Coronary artery (tissue), 2 donors: ENCODE data around the gene GAS5.
"Not testable (repeated sequence)": the region's sequence is repeated elsewhere in the genome, so short reads cannot be mapped to it uniquely, and the experiment has no call there.

Experiments used
- DNase-seq: peaks from one replicate; pipeline ENCODE4 v3.0.0-alpha.2; 2017; ENCODE audit warnings: low spot score
- H3K27ac ChIP-seq, 2 donors: fragments of 200-600 bp; sonication (generic); one replicate each; pipeline ENCODE4 v1.5.1; 2016 to 2019
- H3K4me3 ChIP-seq: fragments of 200-600 bp; sonication (generic); 2 replicates; pipeline ENCODE4 v1.5.1; 2016; ENCODE audit warnings: mild to moderate bottlenecking, moderate library complexity
- TF ChIP-seq, protein P1 (sequence below): fragments of 200-600 bp; sonication (generic); IDR thresholded peaks from one replicate; pipeline ENCODE4 v1.5.1; 2019; ENCODE audit warnings: antibody characterized with exemption

Gene GAS5

DNA sequence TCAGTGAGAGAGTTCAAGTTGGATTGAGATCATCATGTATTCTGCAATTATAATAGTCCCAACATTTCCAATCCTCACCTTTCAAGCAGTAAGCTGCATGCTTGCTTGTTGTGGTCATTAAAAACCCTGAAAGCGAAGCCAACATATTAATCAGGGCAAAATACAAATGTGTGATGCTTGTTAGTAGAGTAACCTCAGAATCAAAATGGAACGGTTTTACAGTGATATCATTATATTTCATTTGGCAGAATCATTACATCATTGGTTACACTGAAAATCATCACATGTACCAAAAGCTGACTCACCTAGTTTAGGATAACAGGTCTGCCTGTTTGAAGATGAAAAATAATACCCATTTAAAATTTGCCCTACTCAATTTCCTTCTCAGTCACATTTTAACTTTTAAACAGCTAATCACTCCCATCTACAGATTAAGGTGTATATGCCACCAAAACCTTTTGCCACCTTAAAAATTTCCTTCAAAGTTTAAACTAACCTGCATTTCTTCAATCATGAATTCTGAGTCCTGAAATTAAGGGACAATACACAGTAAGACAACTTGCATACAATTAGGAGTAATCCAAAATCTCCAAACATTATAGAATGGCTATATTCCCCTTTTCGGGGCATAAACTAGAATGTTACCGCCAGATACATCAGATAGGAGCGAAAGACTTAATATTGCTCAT, 3.5 kb downstream of the GAS5 start:
- Histone ChIP-seq H3K4me3 (no peak overlapping the region), H3K27ac (no peak overlapping the region)
- TF ChIP-seq, protein P1, sequence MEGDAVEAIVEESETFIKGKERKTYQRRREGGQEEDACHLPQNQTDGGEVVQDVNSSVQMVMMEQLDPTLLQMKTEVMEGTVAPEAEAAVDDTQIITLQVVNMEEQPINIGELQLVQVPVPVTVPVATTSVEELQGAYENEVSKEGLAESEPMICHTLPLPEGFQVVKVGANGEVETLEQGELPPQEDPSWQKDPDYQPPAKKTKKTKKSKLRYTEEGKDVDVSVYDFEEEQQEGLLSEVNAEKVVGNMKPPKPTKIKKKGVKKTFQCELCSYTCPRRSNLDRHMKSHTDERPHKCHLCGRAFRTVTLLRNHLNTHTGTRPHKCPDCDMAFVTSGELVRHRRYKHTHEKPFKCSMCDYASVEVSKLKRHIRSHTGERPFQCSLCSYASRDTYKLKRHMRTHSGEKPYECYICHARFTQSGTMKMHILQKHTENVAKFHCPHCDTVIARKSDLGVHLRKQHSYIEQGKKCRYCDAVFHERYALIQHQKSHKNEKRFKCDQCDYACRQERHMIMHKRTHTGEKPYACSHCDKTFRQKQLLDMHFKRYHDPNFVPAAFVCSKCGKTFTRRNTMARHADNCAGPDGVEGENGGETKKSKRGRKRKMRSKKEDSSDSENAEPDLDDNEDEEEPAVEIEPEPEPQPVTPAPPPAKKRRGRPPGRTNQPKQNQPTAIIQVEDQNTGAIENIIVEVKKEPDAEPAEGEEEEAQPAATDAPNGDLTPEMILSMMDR, result no peak
- no peak for DNase-seq

DNA sequence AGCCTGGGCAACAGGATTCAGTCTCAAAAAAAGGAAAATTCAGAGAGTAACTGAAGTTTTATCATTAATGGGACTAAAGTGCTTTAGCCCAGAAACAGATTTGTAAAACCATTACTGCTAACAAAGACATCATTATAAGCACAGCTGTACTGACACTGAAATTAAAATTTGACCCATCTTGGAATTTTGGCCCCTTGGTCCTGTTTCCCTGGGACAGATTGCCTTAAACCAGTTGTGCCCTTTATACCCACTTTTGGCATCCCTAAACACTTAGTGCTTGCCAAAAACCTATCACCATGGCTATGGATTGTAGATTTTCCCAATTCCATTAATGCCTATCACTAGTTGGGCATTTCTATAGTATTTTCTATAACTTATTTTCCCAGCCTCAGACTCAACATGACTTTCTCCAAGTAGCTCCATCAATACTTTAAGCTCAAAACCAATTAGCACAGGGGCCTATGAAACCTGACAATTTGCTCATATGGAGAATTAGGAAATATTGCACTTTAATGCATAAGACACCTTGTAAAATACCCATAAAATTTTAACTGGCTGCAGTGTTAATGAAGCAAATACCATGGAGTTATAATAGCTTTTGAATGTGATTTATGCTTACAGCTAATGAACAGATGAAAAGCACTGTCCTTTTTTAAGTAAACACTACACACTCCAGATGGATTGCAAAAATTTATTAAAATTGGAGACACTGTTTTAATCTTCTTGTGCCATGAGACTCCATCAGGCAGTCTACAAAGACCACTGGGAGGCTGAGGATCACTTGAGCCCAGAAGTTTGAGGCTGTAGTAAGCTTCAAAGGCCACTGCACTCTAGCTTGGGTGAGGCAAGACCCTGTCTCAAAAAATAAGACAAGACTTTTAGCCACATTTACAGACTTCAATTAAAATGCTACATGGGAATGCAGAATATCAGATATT, 4.3 kb downstream of the GAS5 start:
- DNase-seq, result no peak
- H3K27ac ChIP-seq, result no peak overlapping the region
- H3K4me3 ChIP-seq, result no peak overlapping the region
- TF ChIP-seq, protein P1, result no peak

DNA sequence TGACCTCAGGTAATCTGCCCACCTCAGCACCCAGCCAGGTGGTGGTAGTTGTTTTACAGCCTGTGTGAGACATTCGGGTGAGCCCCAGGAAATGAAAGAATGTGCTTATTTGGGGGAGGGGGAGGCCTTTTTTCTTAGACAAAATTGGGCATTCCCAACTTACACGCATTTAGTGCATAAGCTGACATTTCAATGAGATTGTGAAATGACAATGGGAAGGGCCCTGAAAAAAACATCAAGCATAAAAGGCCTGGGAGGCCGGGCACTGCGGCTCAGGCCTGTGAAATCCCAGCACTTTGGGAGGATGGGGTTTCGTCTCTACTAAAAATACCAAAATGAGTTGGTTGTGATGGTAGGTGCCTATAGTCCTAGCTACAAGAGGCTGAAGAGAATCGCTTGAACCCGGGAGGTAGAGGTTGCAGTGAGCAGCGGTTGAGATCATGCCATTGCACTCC, 5.0 kb downstream of the GAS5 start:
- no peak overlapping the region for H3K4me3 ChIP-seq
- H3K27ac ChIP-seq, result no peak overlapping the region
- TF ChIP-seq, protein P1, result no peak
- DNase-seq, result no peak

- not testable (repeated sequence) for DNase-seq, H3K27ac ChIP-seq, H3K4me3 ChIP-seq
Measured at GRCh38 chr1:173862146-173862768, 5.5 kb downstream of the GAS5 start.

GRCh38 chr1:173861731-173862145, 6.1 kb downstream of the GAS5 start:
- Histone ChIP-seq H3K27ac (no peak overlapping the region), H3K4me3 (no peak overlapping the region)
- TF ChIP-seq, protein P1, result no peak
- no peak for DNase-seq

DNA sequence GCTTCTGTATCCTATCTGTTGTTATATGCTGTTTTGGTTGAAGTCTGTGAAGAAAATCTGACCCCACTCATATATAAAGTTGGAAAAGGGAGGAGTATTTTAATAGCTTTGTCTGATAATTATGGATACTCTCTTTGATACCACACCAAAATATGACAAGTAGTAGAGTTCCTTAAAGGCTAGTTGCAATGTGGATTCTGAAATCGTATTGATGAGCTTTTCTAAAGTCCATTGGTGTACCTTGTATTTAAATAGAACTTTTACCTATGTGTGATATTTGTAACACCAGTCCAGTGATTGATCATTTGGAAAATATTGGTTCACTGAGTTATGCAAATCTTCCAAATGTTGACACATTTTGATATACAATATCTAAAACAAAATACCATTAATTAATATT, 7.7 kb downstream of the GAS5 start:
- H3K4me3 ChIP-seq, result no peak overlapping the region
- H3K27ac ChIP-seq, result no peak overlapping the region
- DNase-seq, result no peak
- TF ChIP-seq, protein P1, result no peak

DNA sequence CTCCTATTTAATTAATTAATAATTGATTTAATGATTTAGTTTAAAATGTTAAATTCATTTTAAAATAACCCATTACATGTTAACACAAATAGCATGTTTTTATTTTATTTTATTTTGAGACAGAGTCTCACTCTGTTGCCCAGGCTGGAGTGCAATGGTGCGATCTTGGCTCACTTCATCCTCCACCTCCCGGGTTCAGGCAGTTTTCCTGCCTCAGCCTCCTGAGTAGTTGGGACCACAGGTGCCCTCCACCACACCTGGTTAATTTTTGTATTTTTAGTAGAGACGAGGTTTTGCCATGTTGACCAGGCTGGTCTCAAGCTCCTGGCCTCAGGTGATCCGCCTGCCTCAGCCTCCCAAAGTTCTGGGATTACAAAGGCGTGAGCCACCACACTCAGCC, 8.2 kb downstream of the GAS5 start:
- DNase-seq, H3K4me3 ChIP-seq, H3K27ac ChIP-seq: not testable (repeated sequence)
